ENCODE measurements around the gene PTOV1. TPM values are rescaled to one million over a fixed set of nuclear protein-coding genes. Genes with fewer than 3 reads are reported as not detected.

The PTOV1 gene
- total RNA-seq, 4 donors from 2014 or later = 88.3 to 148 (median 98.9) TPM

- 80 to 83% methylated on average over 20 of the region's 20 CpGs for WGBS, 2 donors
- TF ChIP-seq CTCF (IDR thresholded peaks at IDR 0.05) (no peak), POLR2A (IDR thresholded peaks at IDR 0.05) (no peak)
- Histone ChIP-seq H3K4me1 (peaks cover 14 to 22% of the 10 kb centered on the region in 2 donors), H3K4me3 (replicated peaks in 1 of 3) (no peak overlapping the region), H3K9me3 (no peaks in the 10 kb centered on the region), H3K27me3 (no peaks in the 10 kb centered on the region), H3K27ac (peak overlapping the region in 2 of 3 donors; percentile 71 to 72), H3K36me3 (peaks cover 8 to 16% of the 10 kb centered on the region in 2 donors)
- DNase-seq = no peak
- intact Hi-C loops (cut with DNase I) = loop anchor here (5.0 kb wide), 1 partner anchor 49 kb away; no protein-coding TSS in a partner anchor
Measured at GRCh38 chr19:49807904-49808675, 42.9 kb upstream of the PTOV1 start.

- intact Hi-C loops (cut with DNase I) = loop anchor here (5.0 kb wide), 1 partner anchor 49 kb away; no protein-coding TSS in a partner anchor
- Histone ChIP-seq H3K9me3 (no peaks in the 10 kb centered on the region), H3K27me3 (no peaks in the 10 kb centered on the region), H3K36me3 (peaks cover 1 to 9% of the 10 kb centered on the region in 2 donors), H3K4me1 (peaks cover 14 to 22% of the 10 kb centered on the region in 2 donors), H3K4me3 (replicated peaks in 1 of 3) (peak overlapping the region; percentile 1 to 70 (median 32)), H3K27ac (peak overlapping the region in 2 of 3 donors; percentile 71 to 72)
- TF ChIP-seq CTCF (IDR thresholded peaks at IDR 0.05) = no peak
- TF ChIP-seq POLR2A (IDR thresholded peaks at IDR 0.05) = peak in 1 of 2 donors; percentile 48
- 2% methylated on average over 31 of the region's 31 CpGs for WGBS, 2 donors
- DNase-seq = peak; percentile 95
Measured at GRCh38 chr19:49808711-49809159, 42.2 kb upstream of the PTOV1 start.

GRCh38 chr19:49809160-49809940 lies 41.6 kb upstream of the PTOV1 start:
- Histone ChIP-seq H3K4me3 (replicated peaks in 1 of 3) (peak overlapping the region; percentile 1 to 70 (median 32)), H3K27ac (peak overlapping the region; percentile 20 to 72 (median 71)), H3K36me3 (peaks cover 0 to 8% of the 10 kb centered on the region in 2 donors), H3K4me1 (peaks cover 17 to 22% of the 10 kb centered on the region in 2 donors), H3K9me3 (no peaks in the 10 kb centered on the region), H3K27me3 (no peaks in the 10 kb centered on the region)
- 14 to 26% methylated on average over 10 to 25 of the region's 50 CpGs for WGBS, 2 donors
- intact Hi-C loops (cut with DNase I) = loop anchor here (5.0 kb wide), 1 partner anchor 48 kb away; no protein-coding TSS in a partner anchor
- no peak for TF ChIP-seq POLR2A (IDR thresholded peaks at IDR 0.05)
- TF ChIP-seq CTCF (IDR thresholded peaks at IDR 0.05) = peak in 3 of 6 experiments; percentile 14 to 26 (median 14)
- peak; percentile 56 to 61 for DNase-seq

GRCh38 chr19:49809941-49810389 lies 41.0 kb upstream of the PTOV1 start:
- H3K27ac ChIP-seq = peak overlapping the region; percentile 20 to 72 (median 71)
- H3K36me3 ChIP-seq = peaks cover 0 to 8% of the 10 kb centered on the region in 2 donors
- H3K4me3 ChIP-seq (replicated peaks in 1 of 3) = peak overlapping the region in 1 of 3 donors; percentile 70
- TF ChIP-seq POLR2A (IDR thresholded peaks at IDR 0.05) (no peak), CTCF (IDR thresholded peaks at IDR 0.05) (no peak)
- intact Hi-C loops (cut with DNase I) = loop anchor here (5.0 kb wide), 1 partner anchor 47 kb away; no protein-coding TSS in a partner anchor
- H3K4me1 ChIP-seq = peaks cover 17 to 22% of the 10 kb centered on the region in 2 donors
- WGBS, 2 donors = 94% methylated on average over 5 of the region's 5 CpGs
- no peaks in the 10 kb centered on the region for H3K9me3 ChIP-seq
- H3K27me3 ChIP-seq = no peaks in the 10 kb centered on the region
- DNase-seq = no peak
